Neural progenitor cell (in vitro differentiated cells): ENCODE measurements around the gene MAML3.

Experiments used
- EZH2 ChIP-seq: fragments of 200-600 bp; sonication (generic); IDR thresholded peaks from 2 replicates; pipeline ENCODE4 v1.6.1; 2017; ENCODE audit warnings: antibody characterized with exemption, mild to moderate bottlenecking, moderate library complexity
- EZH2phosphoT487 ChIP-seq: fragments of 200-600 bp; sonication (generic); IDR thresholded peaks from 2 replicates; pipeline ENCODE4 v1.6.1; 2017; ENCODE audit warnings: antibody characterized with exemption
- TF ChIP-seq, protein P1 (sequence below): fragments of 200-600 bp; sonication (generic); IDR thresholded peaks from 2 replicates; pipeline ENCODE4 v1.5.1; 2017; ENCODE audit warnings: antibody characterized with exemption, mild to moderate bottlenecking

DNA sequence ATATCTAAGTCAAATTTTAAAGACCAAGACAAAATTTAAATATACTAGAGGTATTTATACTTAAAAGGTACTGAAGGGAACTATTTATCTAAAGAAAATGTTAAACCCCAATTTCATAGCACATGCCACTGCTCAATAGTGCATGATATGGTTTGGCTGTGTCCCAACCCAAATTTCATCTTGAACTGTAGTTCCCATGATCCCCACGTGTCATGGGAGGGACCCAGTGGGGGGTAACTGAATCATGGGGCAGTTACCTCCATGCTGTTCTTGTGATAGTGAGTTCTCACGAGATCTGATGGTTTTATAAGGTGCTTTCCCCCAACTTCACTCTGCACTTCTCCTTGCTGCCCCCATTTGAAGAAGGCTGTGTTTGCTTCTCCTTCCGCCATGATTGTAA, 32.3 kb downstream of the MAML3 start:
- TF ChIP-seq, protein P1, sequence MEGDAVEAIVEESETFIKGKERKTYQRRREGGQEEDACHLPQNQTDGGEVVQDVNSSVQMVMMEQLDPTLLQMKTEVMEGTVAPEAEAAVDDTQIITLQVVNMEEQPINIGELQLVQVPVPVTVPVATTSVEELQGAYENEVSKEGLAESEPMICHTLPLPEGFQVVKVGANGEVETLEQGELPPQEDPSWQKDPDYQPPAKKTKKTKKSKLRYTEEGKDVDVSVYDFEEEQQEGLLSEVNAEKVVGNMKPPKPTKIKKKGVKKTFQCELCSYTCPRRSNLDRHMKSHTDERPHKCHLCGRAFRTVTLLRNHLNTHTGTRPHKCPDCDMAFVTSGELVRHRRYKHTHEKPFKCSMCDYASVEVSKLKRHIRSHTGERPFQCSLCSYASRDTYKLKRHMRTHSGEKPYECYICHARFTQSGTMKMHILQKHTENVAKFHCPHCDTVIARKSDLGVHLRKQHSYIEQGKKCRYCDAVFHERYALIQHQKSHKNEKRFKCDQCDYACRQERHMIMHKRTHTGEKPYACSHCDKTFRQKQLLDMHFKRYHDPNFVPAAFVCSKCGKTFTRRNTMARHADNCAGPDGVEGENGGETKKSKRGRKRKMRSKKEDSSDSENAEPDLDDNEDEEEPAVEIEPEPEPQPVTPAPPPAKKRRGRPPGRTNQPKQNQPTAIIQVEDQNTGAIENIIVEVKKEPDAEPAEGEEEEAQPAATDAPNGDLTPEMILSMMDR: no peak
- TF ChIP-seq EZH2phosphoT487 (no peak), EZH2 (no peak)
